ENCODE measurements around the gene ALDH3A2.
"Not testable (repeated sequence)": the region's sequence is repeated elsewhere in the genome, so short reads cannot be mapped to it uniquely, and the experiment has no call there.

The ALDH3A2 gene

GRCh38 chr17:19651451-19652238, 3.1 kb downstream of the ALDH3A2 start:
- DNase-seq: no peak

GRCh38 chr17:19652595-19652994, 4.0 kb downstream of the ALDH3A2 start:
- DNase-seq: no peak

GRCh38 chr17:19654342-19654886, 5.9 kb downstream of the ALDH3A2 start:
- DNase-seq: no peak

- no peak for DNase-seq
Observed at GRCh38 chr17:19654896-19655295, 6.3 kb downstream of the ALDH3A2 start.

DNA sequence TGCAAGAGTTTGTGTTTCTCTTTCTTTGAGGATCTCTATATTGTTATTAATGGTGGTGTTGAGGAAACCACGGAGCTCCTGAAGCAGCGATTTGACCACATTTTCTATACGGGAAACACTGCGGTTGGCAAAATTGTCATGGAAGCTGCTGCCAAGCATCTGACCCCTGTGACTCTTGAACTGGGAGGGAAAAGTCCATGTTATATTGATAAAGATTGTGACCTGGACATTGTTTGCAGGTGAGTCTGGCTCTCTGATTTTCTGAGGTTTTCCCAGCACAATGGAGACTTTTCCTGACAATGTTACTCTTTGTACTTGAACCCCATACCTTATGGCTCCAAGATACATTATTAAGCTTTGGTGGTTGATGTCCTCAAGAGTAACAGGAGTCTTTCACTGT, 7.8 kb downstream of the ALDH3A2 start:
- DNase-seq: no peak

GRCh38 chr17:19656851-19657581, 8.5 kb downstream of the ALDH3A2 start:
- DNase-seq: no peak

GRCh38 chr17:19659366-19660177, 11.0 kb downstream of the ALDH3A2 start:
- no peak for DNase-seq

- DNase-seq: no peak
Observed at GRCh38 chr17:19660219-19660870, 11.8 kb downstream of the ALDH3A2 start.

- DNase-seq: no peak
Observed at GRCh38 chr17:19661121-19661520, 12.6 kb downstream of the ALDH3A2 start.

DNA sequence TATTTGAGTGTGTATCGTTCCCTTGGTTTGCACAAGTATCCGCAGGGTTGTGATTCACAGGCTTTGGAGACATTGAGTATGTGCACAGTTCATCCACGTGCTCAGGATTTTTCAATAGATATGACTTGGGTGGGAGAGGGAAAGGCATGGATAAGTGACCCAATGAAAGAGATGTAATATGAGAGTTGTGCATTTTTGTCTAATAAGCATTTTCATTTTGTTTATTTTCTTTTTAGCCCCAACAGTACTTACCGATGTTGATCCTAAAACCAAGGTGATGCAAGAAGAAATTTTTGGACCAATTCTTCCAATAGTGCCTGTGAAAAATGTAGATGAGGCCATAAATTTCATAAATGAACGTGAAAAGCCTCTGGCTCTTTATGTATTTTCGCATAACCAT, 14.5 kb downstream of the ALDH3A2 start:
- no peak for DNase-seq

DNA sequence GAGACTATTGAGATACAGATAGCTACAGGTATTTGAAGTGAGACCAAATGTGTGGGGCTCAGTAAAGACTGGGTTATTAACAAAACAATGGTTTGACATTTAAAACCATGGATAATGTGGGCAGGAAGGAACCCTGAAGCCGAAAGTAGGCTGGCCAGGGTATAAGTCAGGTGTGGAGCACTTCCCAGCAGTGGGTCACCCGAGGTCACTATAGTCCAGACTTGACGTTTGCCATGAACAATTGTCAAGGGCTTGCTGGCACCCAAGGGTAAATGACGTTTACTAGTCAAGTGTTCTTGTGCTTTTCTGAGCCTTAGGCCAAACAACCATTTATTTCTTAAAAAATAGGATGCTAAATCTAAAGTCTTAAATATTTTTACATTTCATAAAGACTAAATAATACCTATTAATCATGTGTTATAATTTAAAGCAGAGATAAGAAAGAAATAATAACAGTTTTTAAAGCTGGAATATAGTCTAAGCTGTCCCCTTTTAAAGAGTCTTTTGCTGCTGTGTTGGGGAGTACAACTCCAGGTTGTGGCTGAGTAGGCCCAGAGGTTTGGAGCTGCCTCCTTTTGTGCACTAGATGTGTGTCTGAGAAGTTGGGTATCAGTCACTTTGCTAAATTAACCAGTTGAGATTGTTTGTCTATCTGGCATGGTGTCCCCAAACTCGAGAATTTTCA, 15.7 kb downstream of the ALDH3A2 start:
- no peak for DNase-seq

- DNase-seq: no peak
Observed at GRCh38 chr17:19664821-19665181, 16.2 kb downstream of the ALDH3A2 start.

- not testable (repeated sequence) for DNase-seq
Observed at GRCh38 chr17:19669680-19670079, 21.1 kb downstream of the ALDH3A2 start.

DNA sequence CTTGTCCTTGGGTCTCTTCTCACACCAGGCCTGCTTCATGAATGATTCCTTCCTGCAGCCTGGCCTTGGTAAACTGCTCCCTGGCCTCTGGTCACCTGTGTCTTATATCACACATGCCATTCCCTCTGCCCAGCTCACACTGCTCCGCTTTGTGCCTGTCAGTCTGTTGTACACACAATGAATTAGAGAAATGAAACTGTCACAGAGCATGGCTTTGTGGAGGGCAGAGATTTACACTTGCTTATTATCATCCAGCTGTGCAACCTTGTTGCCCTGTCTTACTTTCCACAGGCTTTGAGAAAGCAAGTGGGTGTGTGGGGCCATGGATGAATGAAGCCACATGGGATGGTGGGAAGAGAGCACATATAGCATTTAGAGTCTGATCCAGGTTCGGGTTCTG, 22.4 kb downstream of the ALDH3A2 start:
- DNase-seq: no peak

DNA sequence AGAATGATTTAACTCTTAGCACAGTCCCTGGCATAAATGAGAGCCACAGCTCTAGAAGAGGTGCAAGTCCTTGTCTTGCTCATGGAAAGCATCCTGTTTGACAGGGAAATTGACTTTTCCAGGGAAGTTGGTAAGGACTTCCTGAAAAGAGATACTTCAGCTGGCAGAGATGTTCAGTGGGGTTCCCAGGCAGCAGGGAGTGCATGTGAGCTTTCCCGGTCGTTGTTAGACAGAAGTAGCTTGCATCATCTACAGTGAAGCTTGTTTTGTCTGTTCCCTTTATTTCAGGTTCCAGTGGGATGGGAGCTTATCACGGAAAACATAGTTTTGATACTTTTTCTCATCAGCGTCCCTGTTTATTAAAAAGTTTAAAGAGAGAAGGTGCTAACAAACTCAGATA, 22.9 kb downstream of the ALDH3A2 start:
- DNase-seq: no peak

DNA sequence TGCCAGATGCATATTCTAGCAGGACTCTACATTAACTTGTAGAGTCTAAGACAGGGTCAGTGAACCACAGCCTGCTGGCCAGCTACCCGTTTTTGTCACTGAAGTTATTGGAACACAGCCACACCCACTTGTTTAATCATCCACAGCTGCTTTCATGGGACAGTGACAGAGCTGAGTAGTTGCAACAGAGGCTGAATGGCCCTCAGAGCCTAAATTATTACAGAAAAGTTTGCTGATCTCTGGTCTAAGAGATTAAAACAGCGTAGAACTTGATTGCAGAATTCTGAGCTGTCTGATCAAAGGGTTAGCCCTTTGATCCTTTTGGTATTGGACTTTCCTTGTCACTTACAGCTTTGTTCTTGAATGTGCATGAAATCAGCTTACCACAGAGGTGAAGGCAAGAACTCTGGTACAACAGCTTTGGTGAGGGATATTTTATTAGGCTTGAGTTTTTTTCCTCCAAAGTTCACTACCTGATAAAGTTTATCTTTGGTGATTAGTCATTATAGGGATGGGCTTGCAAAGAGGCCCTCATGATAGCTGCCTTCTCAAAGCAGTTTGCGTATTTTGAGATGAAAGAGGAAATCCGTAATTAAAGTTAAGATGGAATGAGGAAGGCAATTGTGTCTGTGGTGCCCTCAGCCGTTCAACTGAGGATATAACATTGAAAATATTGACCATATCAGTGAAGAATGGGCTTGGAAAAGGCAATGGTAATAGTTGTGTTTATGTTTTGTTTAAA, 23.6 kb downstream of the ALDH3A2 start:
- DNase-seq: no peak

DNA sequence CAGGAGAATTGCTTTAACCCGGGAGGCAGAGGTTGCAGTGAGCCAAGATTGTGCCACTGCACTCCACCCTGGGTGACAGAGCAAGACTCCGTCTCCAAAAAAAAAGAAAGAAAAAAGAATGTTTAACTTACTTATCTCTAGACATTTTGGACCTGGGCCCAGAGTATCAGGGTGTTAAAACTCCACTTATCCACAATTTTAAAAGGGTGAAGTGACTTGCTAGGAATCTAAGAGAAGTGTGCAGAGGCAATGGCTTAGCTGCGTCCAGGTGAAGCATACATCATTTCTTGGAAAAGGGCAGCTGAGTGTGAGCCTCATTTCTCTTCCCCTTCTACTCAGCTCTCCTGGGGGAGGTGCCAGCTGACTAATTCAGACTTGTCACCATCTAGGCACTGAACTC, 25.1 kb downstream of the ALDH3A2 start:
- no peak for DNase-seq

DNA sequence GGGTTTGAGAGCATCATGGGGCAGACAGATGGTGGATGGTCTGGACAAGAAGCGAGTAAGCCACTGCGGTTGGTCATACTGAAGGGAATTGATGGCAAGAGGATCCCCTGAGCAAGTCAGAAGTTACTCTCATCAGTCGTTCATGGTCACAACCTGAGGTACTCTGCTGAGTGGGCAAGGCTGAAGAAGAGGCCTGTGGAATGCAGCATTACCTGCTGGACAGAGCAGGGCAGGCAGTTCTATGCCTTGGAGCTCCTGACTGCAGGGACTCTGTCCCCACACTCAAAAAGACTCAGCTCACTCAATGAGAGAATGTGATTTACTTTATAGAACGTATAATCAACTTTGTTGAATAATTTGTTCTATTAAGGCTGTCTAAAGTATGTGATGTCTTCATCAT, 28.3 kb downstream of the ALDH3A2 start:
- DNase-seq: no peak

- DNase-seq: no peak
Observed at GRCh38 chr17:19677736-19678379, 29.3 kb downstream of the ALDH3A2 start.

DNA sequence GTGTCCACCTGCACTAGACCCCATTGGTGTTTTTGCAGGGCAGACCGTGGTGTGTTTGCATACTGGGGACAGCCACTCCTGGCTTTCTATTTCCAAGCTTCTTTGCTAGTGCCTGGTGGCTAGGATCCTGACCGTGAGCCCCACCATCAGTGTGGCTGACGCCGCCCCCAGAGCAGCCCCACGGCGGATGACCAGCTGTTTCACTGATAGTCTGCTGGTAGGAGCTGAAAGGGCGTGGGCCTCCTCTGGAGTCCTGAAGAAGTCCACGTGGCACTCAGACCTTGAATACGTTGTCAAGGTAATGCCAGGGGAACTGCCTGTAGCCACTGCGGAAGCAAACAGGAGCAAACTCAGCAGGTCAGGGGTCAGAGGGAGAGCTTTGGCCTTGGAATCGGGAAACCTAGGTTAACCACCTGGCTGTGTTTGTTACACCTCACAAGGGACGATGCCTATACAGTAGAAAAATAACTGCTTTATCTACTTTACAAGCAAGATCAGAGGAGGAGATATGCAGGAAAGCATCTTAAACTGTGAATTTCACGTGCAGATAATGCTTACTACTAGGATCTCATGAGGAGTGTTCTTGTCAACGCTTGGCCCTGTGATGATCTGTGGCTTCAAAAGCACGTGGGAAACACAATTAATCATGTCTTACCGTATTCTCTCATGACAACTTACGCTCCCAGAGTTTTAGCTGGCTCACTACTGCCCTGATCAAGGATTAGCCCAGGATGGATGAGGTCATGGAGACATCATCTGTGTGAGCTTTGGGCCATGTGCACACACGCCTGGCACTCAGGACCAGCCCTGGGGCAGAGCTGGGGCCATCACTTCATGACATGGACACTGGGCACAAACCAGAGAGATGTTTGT, 30.3 kb downstream of the ALDH3A2 start:
- no peak for DNase-seq

Measured in stimulated activated CD4-positive, alpha-beta T cell treated with anti-CD3 and anti-CD28 coated beads, Interleukin-15, amount 100 ng/mL, for 24 hours (primary cell).